ENCODE results near the gene ALG12.
A peak's percentile ranks its signal among the peaks of the same experiment; 100 is the strongest.

- TF ChIP-seq POLR2AphosphoS5 (IDR thresholded peaks at IDR 0.05): peak in 2 of 3 donors; percentile 42 to 44
- TF ChIP-seq, protein P1, sequence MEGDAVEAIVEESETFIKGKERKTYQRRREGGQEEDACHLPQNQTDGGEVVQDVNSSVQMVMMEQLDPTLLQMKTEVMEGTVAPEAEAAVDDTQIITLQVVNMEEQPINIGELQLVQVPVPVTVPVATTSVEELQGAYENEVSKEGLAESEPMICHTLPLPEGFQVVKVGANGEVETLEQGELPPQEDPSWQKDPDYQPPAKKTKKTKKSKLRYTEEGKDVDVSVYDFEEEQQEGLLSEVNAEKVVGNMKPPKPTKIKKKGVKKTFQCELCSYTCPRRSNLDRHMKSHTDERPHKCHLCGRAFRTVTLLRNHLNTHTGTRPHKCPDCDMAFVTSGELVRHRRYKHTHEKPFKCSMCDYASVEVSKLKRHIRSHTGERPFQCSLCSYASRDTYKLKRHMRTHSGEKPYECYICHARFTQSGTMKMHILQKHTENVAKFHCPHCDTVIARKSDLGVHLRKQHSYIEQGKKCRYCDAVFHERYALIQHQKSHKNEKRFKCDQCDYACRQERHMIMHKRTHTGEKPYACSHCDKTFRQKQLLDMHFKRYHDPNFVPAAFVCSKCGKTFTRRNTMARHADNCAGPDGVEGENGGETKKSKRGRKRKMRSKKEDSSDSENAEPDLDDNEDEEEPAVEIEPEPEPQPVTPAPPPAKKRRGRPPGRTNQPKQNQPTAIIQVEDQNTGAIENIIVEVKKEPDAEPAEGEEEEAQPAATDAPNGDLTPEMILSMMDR (IDR thresholded peaks at IDR 0.05): no peak
- TF ChIP-seq EP300 (IDR thresholded peaks at IDR 0.05; ENCODE audit: low read depth): no peak
These were observed 49.5 kb upstream of the ALG12 start for GRCh38 chr22:49967706-49968208.
